LNCAP (cell line): ENCODE results near the gene CACNB1.

Experiments used
- TF ChIP-seq, protein P1 (sequence below): fragments of 450-650 bp; IDR thresholded peaks from 2 replicates; pipeline ENCODE4 v1.5.1; 2017; ENCODE audit warnings: mild to moderate bottlenecking

Gene CACNB1

DNA sequence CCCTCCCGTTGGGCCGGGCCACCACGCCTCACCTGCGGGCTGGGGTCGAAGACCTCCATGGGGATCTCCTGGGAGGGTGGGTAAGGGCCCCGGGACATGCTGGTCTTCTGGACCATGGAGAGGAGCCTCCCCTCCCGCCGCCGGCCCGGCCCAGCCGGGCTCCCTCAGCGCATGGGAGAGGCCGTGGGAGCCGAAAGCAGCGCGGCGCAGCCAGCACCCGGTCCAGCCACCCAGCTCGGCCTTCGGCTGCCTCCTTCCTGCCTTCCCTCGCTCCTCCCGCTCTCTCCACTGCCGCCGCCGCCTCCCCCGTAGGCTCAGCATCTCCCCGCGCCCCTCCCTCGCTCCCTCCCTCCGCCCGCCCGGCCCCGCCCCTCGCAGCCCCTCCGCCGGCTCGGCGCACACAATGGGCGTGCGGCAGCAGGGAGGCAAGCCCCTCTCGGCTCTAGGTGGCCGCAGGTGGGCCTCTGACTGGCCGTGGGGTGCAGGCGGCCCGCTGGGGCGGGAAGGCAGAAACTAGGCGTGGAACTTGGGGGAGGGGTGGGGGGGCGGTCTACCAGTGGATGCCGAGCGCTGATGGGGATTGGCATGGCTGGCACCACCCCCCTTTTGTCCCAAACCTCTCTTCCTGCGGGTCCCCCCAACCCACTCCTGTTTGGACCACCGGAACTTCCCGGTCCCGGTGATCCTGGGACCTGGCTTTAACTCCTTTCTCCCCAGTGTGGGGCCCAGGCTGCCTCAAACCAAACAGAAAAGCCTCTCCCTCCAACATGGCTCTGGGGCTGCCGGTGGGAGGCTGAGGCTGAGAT is at the start of gene CACNB1:
Gene CACNB1 (minus strand): TSS at position 290 of the 806 bp plus-strand sequence. CDS start 174 bp downstream, at position 116.
- TF ChIP-seq, protein P1, sequence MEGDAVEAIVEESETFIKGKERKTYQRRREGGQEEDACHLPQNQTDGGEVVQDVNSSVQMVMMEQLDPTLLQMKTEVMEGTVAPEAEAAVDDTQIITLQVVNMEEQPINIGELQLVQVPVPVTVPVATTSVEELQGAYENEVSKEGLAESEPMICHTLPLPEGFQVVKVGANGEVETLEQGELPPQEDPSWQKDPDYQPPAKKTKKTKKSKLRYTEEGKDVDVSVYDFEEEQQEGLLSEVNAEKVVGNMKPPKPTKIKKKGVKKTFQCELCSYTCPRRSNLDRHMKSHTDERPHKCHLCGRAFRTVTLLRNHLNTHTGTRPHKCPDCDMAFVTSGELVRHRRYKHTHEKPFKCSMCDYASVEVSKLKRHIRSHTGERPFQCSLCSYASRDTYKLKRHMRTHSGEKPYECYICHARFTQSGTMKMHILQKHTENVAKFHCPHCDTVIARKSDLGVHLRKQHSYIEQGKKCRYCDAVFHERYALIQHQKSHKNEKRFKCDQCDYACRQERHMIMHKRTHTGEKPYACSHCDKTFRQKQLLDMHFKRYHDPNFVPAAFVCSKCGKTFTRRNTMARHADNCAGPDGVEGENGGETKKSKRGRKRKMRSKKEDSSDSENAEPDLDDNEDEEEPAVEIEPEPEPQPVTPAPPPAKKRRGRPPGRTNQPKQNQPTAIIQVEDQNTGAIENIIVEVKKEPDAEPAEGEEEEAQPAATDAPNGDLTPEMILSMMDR: no peak

- TF ChIP-seq, protein P1: no peak
These were observed 48.8 kb upstream of the CACNB1 start for GRCh38 chr17:39246274-39246673.

DNA sequence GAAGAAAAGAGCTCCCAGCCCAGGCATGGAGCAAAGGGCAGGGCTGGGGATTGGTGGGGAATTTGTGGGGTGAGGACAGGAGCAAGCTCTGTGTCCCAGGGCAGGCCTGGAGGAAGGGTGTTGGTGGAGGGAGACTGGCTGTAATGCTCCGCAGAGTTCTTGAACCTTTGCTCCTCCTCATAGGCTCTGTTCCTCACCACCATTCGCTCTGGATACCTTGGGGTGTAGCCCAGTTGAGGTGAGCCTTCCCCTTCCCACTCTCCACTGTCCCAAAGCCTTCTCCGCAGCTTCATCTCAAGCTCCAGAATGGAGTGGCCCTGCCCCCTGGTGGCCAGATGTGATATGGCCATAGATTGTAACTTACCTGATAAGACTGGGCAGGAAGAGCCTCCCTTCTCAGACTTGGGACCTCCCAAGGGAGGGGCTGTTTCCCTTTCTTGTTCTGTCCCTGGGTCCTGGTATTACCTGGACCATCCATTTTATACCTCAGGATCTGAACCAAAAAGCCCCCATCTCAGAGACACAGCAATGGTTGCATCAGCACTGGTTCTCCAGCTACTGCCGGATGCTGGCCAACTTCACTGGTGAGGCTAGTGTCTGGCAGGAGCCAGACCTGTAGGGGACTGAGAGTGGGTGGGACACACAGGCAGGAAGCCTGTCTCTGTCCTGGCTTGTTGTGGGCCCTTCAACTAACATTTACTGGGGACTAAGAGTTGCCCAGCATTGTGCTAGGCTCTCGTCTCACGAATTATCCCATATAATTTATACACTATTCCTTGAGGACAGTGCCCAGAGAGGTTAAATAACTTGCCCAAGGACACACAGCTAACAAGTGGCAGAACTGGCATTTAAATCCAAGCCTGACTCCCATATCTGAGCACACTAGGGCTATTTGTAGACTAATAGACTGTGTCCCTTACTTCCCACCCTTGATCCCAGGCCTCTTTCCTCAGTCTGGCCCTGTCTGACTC is 47.4 kb upstream of the CACNB1 start:
- TF ChIP-seq, protein P1: peak; percentile 90

- TF ChIP-seq, protein P1: no peak
These were observed 46.6 kb upstream of the CACNB1 start for GRCh38 chr17:39244016-39244599.

- TF ChIP-seq, protein P1: no peak
These were observed 45.7 kb upstream of the CACNB1 start for GRCh38 chr17:39243155-39243554.

DNA sequence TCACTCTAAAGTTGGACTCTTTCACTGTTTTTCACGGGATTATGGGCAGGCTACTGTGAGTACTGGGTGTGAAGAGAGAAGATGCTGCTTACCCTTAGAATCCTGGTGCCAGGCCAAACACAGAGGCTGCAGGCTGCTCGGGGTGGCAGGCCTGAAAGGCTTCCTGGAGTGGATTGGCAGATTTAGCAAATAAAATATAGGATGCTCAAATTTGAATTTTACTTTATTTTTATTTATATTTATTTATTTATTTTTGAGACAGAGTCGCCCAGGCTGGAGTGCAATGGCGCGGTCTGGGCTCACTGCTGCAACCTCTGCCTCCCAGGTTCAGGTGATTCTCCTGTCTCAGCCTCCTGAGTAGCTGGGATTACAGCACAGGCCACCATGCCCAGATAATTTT is 43.2 kb upstream of the CACNB1 start:
- TF ChIP-seq, protein P1: no peak

GRCh38 chr17:39239640-39240314 is 42.3 kb upstream of the CACNB1 start:
- TF ChIP-seq, protein P1: peak; percentile 51
